GM23338 (cell line): ENCODE data around the gene ETFA. TPM values are rescaled to one million over a fixed set of nuclear protein-coding genes. Genes with fewer than 3 reads are reported as not detected.

Experiments used
- ATAC-seq: fragments of 200-7000 bp; cut with Tn5 transposase; 3 replicates; pipeline ENCODE4 v1.9.1; 2020
- DNase-seq: peaks from one replicate; pipeline ENCODE4 v3.0.0-alpha.2; 2015; ENCODE audit warnings: low spot score
- H2AFZ ChIP-seq: fragments of 200-600 bp; sonication (generic); 2 replicates; pipeline ENCODE4 v1.8.0; 2016; ENCODE audit warnings: antibody characterized with exemption, mild to moderate bottlenecking, moderate library complexity
- H3F3A ChIP-seq: fragments of 200-600 bp; sonication (generic); replicated peaks from 2 replicates; pipeline ENCODE4 v1.8.0; 2017; ENCODE audit warnings: antibody characterized with exemption, mixed run types, low read depth
- H3K27ac ChIP-seq: fragments of 200-600 bp; sonication (generic); 2 replicates; pipeline ENCODE4 v1.6.1; 2016; ENCODE audit warnings: low read depth
- H3K27me3 ChIP-seq: fragments of 200-600 bp; sonication (generic); 2 replicates; pipeline ENCODE4 v1.8.0; 2016; ENCODE audit warnings: mild to moderate bottlenecking, mixed run types, moderate library complexity; ENCODE audit not compliant: insufficient read depth
- H3K36me3 ChIP-seq: fragments of 200-600 bp; sonication (generic); 2 replicates; pipeline ENCODE4 v1.8.0; 2016; ENCODE audit warnings: mild to moderate bottlenecking; ENCODE audit not compliant: insufficient read depth
- H3K4me1 ChIP-seq: fragments of 200-600 bp; sonication (generic); 2 replicates; pipeline ENCODE4 v1.8.0; 2016; ENCODE audit warnings: mild to moderate bottlenecking, moderate library complexity; ENCODE audit not compliant: insufficient read depth
- H3K4me2 ChIP-seq: fragments of 200-600 bp; sonication (generic); 2 replicates; pipeline ENCODE4 v1.7.1; 2017; ENCODE audit warnings: mixed run types
- H3K4me3 ChIP-seq: fragments of 200-600 bp; sonication (generic); 2 replicates; pipeline ENCODE4 v1.6.1; 2016; ENCODE audit warnings: mixed run types
- H3K79me2 ChIP-seq: fragments of 200-600 bp; sonication (generic); replicated peaks from 2 replicates; pipeline ENCODE4 v1.8.0; 2017; ENCODE audit warnings: mild to moderate bottlenecking; ENCODE audit not compliant: insufficient read depth
- H3K9me2 ChIP-seq: fragments of 200-600 bp; sonication (generic); 2 replicates; pipeline ENCODE4 v1.8.0; 2017; ENCODE audit not compliant: insufficient read depth
- H4K20me1 ChIP-seq: fragments of 200-600 bp; sonication (generic); replicated peaks from 2 replicates; pipeline ENCODE4 v1.8.0; 2017; ENCODE audit warnings: mild to moderate bottlenecking; ENCODE audit not compliant: insufficient read depth
- H3K27ac Mint-ChIP-seq: 2 replicates; pipeline ENCODE4 v1.8.0; 2020; ENCODE audit warnings: inconsistent platforms, mild to moderate bottlenecking, moderate library complexity, mixed read lengths
- H3K27me3 Mint-ChIP-seq: 3 replicates; pipeline ENCODE4 v1.8.0; 2022; ENCODE audit warnings: low read depth, mild to moderate bottlenecking, moderate library complexity, mixed read lengths, inconsistent platforms; ENCODE audit not compliant: insufficient read depth, poor library complexity
- H3K36me3 Mint-ChIP-seq: 3 replicates; pipeline ENCODE4 v1.8.0; 2021; ENCODE audit warnings: low read depth, mild to moderate bottlenecking, inconsistent platforms, moderate library complexity, mixed read lengths
- H3K4me1 Mint-ChIP-seq: 3 replicates; pipeline ENCODE4 v1.8.0; 2020; ENCODE audit warnings: mild to moderate bottlenecking, inconsistent platforms, mixed read lengths
- H3K4me3 Mint-ChIP-seq: 3 replicates; pipeline ENCODE4 v1.8.0; 2021; ENCODE audit warnings: moderate library complexity, mild to moderate bottlenecking, inconsistent platforms, mixed read lengths
- H3K9me3 Mint-ChIP-seq: 3 replicates; pipeline ENCODE4 v1.8.0; 2020; ENCODE audit warnings: moderate library complexity, mild to moderate bottlenecking, inconsistent platforms, mixed read lengths
- CREB1 ChIP-seq: fragments of 250-450 bp; sonication (Bioruptor Pico); IDR thresholded peaks from 2 replicates; pipeline ENCODE4 v1.5.0; 2020; ENCODE audit warnings: low read depth, mild to moderate bottlenecking, moderate library complexity
- CTCF ChIP-seq, 2 experiments: fragments of 200-600 bp in 1 of 2; sonication (generic) in 1 of 2; conservative IDR thresholded peaks; 2 replicates each; pipeline versions ENCODE4 v1.5.1 to v1.6.1; 2016 to 2017; ENCODE audit warnings: antibody characterized with exemption in 2 of 2, low read depth in 2 of 2, mild to moderate bottlenecking in 2 of 2, moderate library complexity in 1 of 2
- JUNB ChIP-seq: IDR thresholded peaks from one replicate; pipeline ENCODE4 v1.6.1; 2016; ENCODE audit warnings: antibody characterized with exemption; ENCODE audit not compliant: unreplicated experiment
- POLR2AphosphoS5 ChIP-seq: IDR thresholded peaks from 2 replicates; pipeline ENCODE4 v1.6.1; 2016; ENCODE audit warnings: antibody characterized with exemption, low read depth
- STAT1 ChIP-seq: IDR thresholded peaks from one replicate; pipeline ENCODE4 v1.6.1; 2016; ENCODE audit warnings: antibody characterized with exemption; ENCODE audit not compliant: unreplicated experiment
- ZNF114 ChIP-seq: fragments of 250-450 bp; sonication (Bioruptor Pico); IDR thresholded peaks from 2 replicates; pipeline ENCODE4 v1.5.0; 2020; ENCODE audit warnings: mild to moderate bottlenecking, moderate library complexity
- ZNF331 ChIP-seq: fragments of 250-450 bp; sonication (Bioruptor Pico); IDR thresholded peaks from 2 replicates; pipeline ENCODE4 v1.5.0; 2020; ENCODE audit warnings: low read depth, mild to moderate bottlenecking, moderate library complexity
- long read RNA-seq: library from polyadenylated mRNA; unstranded; transcript quantifications from one replicate; pipeline ENCODE4 v2.0.0, GENCODE V29; 2020; ENCODE audit not compliant: unreplicated experiment
- polyA plus RNA-seq: library from polyadenylated mRNA; unstranded; fragments of >200 nt; fragmentation: Nextera tagmentation; extraction: Ambion mirVana; gene quantifications from 2 replicates; pipeline ENCODE4 v1.2.1, GENCODE V29; 2016
- total RNA-seq: library from RNA; depleted of rRNA; stranded (reverse); fragments of >200 nt; shearing (Covaris generic); gene quantifications from 2 replicates; pipeline ENCODE4 v1.2.3, GENCODE V29; 2014; rRNA removed

ETFA gene
- total RNA-seq (52.9 and 62.3 TPM in 2 replicates), polyA plus RNA-seq (61.7 and 69.1 TPM in 2 replicates)
- long read RNA-seq, transcript ETFA-202 (11 exons, 1,346 nt), result minor isoform, 13 of 97 reads
- long read RNA-seq, transcript ETFA-203 (12 exons, 2,287 nt), result major isoform, 58 of 97 reads
- long read RNA-seq, partial matches to known transcripts, result 15 of 97 reads
- long read RNA-seq, other reads (novel, unspliced or antisense), result 9 of 97 reads

- Histone ChIP-seq H3K27ac (no peak within 1 kb of the TSS), H3K79me2 (peaks cover 38% of the 10 kb centered on the region), H3K4me1 (peaks cover 10% of the 10 kb centered on the region), H3K9me2 (no peaks in the 10 kb centered on the region), H2AFZ (peak within 1 kb of the TSS; percentile 97), H3K4me2 (peak within 1 kb of the TSS; percentile 93), H4K20me1 (peaks cover 13% of the 10 kb centered on the region; the same call in 1 of the 2 replicates), H3K27me3 (peaks cover 11% of the 10 kb centered on the region; the same call in 1 of the 2 replicates), H3F3A (no peaks in the 10 kb centered on the region), H3K36me3 (no peaks in the 10 kb centered on the region), H3K4me3 (peak within 1 kb of the TSS; percentile 89)
- Mint-ChIP-seq H3K27ac (no peak within 1 kb of the TSS), H3K4me1 (peaks cover 11% of the 10 kb centered on the region; the same call in 2 of the 3 replicates), H3K9me3 (peaks cover 7% of the 10 kb centered on the region; the same call in 2 of the 3 replicates), H3K36me3 (no peaks in the 10 kb centered on the region), H3K4me3 (peak within 1 kb of the TSS; percentile 86), H3K27me3 (peaks cover 13% of the 10 kb centered on the region)
- no peak for TF ChIP-seq STAT1
- no peak for TF ChIP-seq JUNB
- TF ChIP-seq POLR2AphosphoS5, result peak; percentile 89
- DNase-seq (peak; percentile 99), ATAC-seq (peak; percentile 99)
These were observed at the start of gene ETFA for GRCh38 chr15:76311100-76311953. Gene ETFA, minus strand, starts transcription at chr15:76311469. Its CDS starts 81 bp downstream, at chr15:76311388.

GRCh38 chr15:76360416-76360815 is 49.1 kb upstream of the ETFA start:
- Histone ChIP-seq H3F3A (no peaks in the 10 kb centered on the region), H3K4me3 (no peak overlapping the region), H3K36me3 (no peaks in the 10 kb centered on the region), H2AFZ (no peak overlapping the region), H4K20me1 (no peaks in the 10 kb centered on the region; the same call in 1 of the 2 replicates), H3K9me2 (peaks cover 7% of the 10 kb centered on the region; the same call in 1 of the 2 replicates), H3K4me2 (no peak overlapping the region), H3K27ac (no peak overlapping the region), H3K79me2 (no peaks in the 10 kb centered on the region), H3K27me3 (no peaks in the 10 kb centered on the region), H3K4me1 (no peaks in the 10 kb centered on the region)
- peaks cover 3% of the 10 kb centered on the region for H3K27me3 Mint-ChIP-seq
- H3K27ac Mint-ChIP-seq, result no peak overlapping the region
- TF ChIP-seq CTCF (conservative IDR thresholded peaks at IDR 0.05; ENCODE audit: low read depth in 2 of 2), result no peak
- TF ChIP-seq STAT1, result no peak
- TF ChIP-seq ZNF331, result no peak
- no peaks in the 10 kb centered on the region for H3K36me3 Mint-ChIP-seq
- no peaks in the 10 kb centered on the region for H3K4me1 Mint-ChIP-seq
- DNase-seq (no peak), ATAC-seq (no peak)
- no peak overlapping the region for H3K4me3 Mint-ChIP-seq
- H3K9me3 Mint-ChIP-seq, result no peaks in the 10 kb centered on the region

- H3K4me1 Mint-ChIP-seq, result no peaks in the 10 kb centered on the region
- H3F3A ChIP-seq, result no peaks in the 10 kb centered on the region
- no peak overlapping the region for H3K4me3 Mint-ChIP-seq
- H3K27me3 ChIP-seq, result no peaks in the 10 kb centered on the region
- no peaks in the 10 kb centered on the region for H3K36me3 ChIP-seq
- no peaks in the 10 kb centered on the region for H4K20me1 ChIP-seq
- peaks cover 3% of the 10 kb centered on the region for H3K27me3 Mint-ChIP-seq
- no peaks in the 10 kb centered on the region for H3K9me3 Mint-ChIP-seq
- H3K4me3 ChIP-seq, result no peak overlapping the region
- no peak overlapping the region for H3K27ac Mint-ChIP-seq
- no peak overlapping the region for H3K27ac ChIP-seq
- ATAC-seq (no peak), DNase-seq (no peak)
- no peak overlapping the region for H2AFZ ChIP-seq
- no peak overlapping the region for H3K4me2 ChIP-seq
- peaks cover 7% of the 10 kb centered on the region; the same call in 1 of the 2 replicates for H3K9me2 ChIP-seq
- no peaks in the 10 kb centered on the region for H3K79me2 ChIP-seq
- no peaks in the 10 kb centered on the region for H3K36me3 Mint-ChIP-seq
- H3K4me1 ChIP-seq, result no peaks in the 10 kb centered on the region
- TF ChIP-seq CREB1 (CRISPR knock-in tag) (no peak), ZNF331 (no peak), CTCF (conservative IDR thresholded peaks at IDR 0.05; ENCODE audit: low read depth in 2 of 2) (no peak), ZNF114 (CRISPR knock-in tag) (no peak)
These were observed 47.9 kb upstream of the ETFA start for GRCh38 chr15:76359152-76359551.
